Activated naive CD8-positive, alpha-beta T cell treated with anti-CD3 and anti-CD28 coated beads for 36 hours (primary cell): Measurements from ENCODE around the gene LUC7L3. TPM values are rescaled to one million over a fixed set of nuclear protein-coding genes. Genes with fewer than 3 reads are reported as not detected.

ENCODE experiments used
- DNase-seq: peaks from one replicate; pipeline ENCODE4 v3.0.0; 2021
- H3K27ac Mint-ChIP-seq: one replicate; pipeline ENCODE4 v1.8.0; 2022; ENCODE audit warnings: mild to moderate bottlenecking, moderate library complexity, mixed read lengths
- H3K27me3 Mint-ChIP-seq: one replicate; pipeline ENCODE4 v1.8.0; 2022; ENCODE audit warnings: mild to moderate bottlenecking, mixed read lengths
- H3K36me3 Mint-ChIP-seq: one replicate; pipeline ENCODE4 v1.8.0; 2021; ENCODE audit warnings: mild to moderate bottlenecking, mixed read lengths
- H3K4me1 Mint-ChIP-seq: one replicate; pipeline ENCODE4 v1.8.0; 2021; ENCODE audit warnings: mixed read lengths
- H3K4me3 Mint-ChIP-seq: one replicate; pipeline ENCODE4 v1.8.0; 2022; ENCODE audit warnings: mild to moderate bottlenecking, moderate library complexity, mixed read lengths
- H3K9me3 Mint-ChIP-seq: one replicate; pipeline ENCODE4 v1.8.0; 2022; ENCODE audit warnings: mixed read lengths
- total RNA-seq, 2 experiments: library from RNA; stranded (reverse); gene quantifications; one replicate each; pipeline ENCODE4 v1.2.3, GENCODE V29; 2021

Gene LUC7L3
- total RNA-seq, 2 experiments from 2014 or later: 108 to 116 TPM

- Mint-ChIP-seq H3K4me1 (peaks cover 4% of the 10 kb centered on the region), H3K27ac (no peak overlapping the region)
Observed at GRCh38 chr17:50683434-50684287, 35.7 kb upstream of the LUC7L3 start.

GRCh38 chr17:50684288-50684611, 35.2 kb upstream of the LUC7L3 start:
- Mint-ChIP-seq H3K36me3 (no peaks in the 10 kb centered on the region), H3K27me3 (peaks cover 14% of the 10 kb centered on the region), H3K9me3 (no peaks in the 10 kb centered on the region), H3K4me1 (peaks cover 4% of the 10 kb centered on the region), H3K4me3 (no peak overlapping the region), H3K27ac (no peak overlapping the region)
- no peak for DNase-seq

More at GRCh38 chr17:50683434-50684287, 35.7 kb upstream of the LUC7L3 start:
- no peaks in the 10 kb centered on the region for H3K9me3 Mint-ChIP-seq
- H3K4me3 Mint-ChIP-seq: no peak overlapping the region
- H3K27me3 Mint-ChIP-seq: peaks cover 14% of the 10 kb centered on the region
- H3K36me3 Mint-ChIP-seq: no peaks in the 10 kb centered on the region
- DNase-seq: no peak

- Mint-ChIP-seq H3K27me3 (peaks cover 14% of the 10 kb centered on the region), H3K4me3 (no peak overlapping the region), H3K9me3 (no peaks in the 10 kb centered on the region), H3K4me1 (peaks cover 4% of the 10 kb centered on the region), H3K27ac (no peak overlapping the region), H3K36me3 (no peaks in the 10 kb centered on the region)
- no peak for DNase-seq
Observed at GRCh38 chr17:50684612-50685333, 34.6 kb upstream of the LUC7L3 start.

GRCh38 chr17:50685334-50685665, 34.1 kb upstream of the LUC7L3 start:
- H3K9me3 Mint-ChIP-seq: no peaks in the 10 kb centered on the region
- no peak overlapping the region for H3K27ac Mint-ChIP-seq
- peaks cover 4% of the 10 kb centered on the region for H3K4me1 Mint-ChIP-seq
- no peak for DNase-seq
- no peaks in the 10 kb centered on the region for H3K36me3 Mint-ChIP-seq
- H3K4me3 Mint-ChIP-seq: no peak overlapping the region
- H3K27me3 Mint-ChIP-seq: peaks cover 14% of the 10 kb centered on the region

- Mint-ChIP-seq H3K9me3 (no peaks in the 10 kb centered on the region), H3K4me3 (no peak overlapping the region), H3K36me3 (no peaks in the 10 kb centered on the region), H3K4me1 (peaks cover 4% of the 10 kb centered on the region), H3K27ac (no peak overlapping the region), H3K27me3 (peaks cover 11% of the 10 kb centered on the region)
- DNase-seq: no peak
Observed at GRCh38 chr17:50685691-50686493, 33.5 kb upstream of the LUC7L3 start.

GRCh38 chr17:50686494-50687199, 32.8 kb upstream of the LUC7L3 start:
- DNase-seq: no peak
- Mint-ChIP-seq H3K27me3 (peaks cover 4% of the 10 kb centered on the region), H3K36me3 (no peaks in the 10 kb centered on the region), H3K27ac (no peak overlapping the region), H3K9me3 (no peaks in the 10 kb centered on the region), H3K4me1 (no peaks in the 10 kb centered on the region), H3K4me3 (no peak overlapping the region)

GRCh38 chr17:50687200-50688066, 32.0 kb upstream of the LUC7L3 start:
- H3K9me3 Mint-ChIP-seq: no peaks in the 10 kb centered on the region
- H3K27me3 Mint-ChIP-seq: peaks cover 3% of the 10 kb centered on the region
- H3K4me3 Mint-ChIP-seq: no peak overlapping the region
- H3K36me3 Mint-ChIP-seq: no peaks in the 10 kb centered on the region
- no peak overlapping the region for H3K27ac Mint-ChIP-seq
- H3K4me1 Mint-ChIP-seq: no peaks in the 10 kb centered on the region
- DNase-seq: no peak

- no peak for DNase-seq
- H3K4me1 Mint-ChIP-seq: no peaks in the 10 kb centered on the region
- no peaks in the 10 kb centered on the region for H3K36me3 Mint-ChIP-seq
- H3K4me3 Mint-ChIP-seq: no peak overlapping the region
- no peaks in the 10 kb centered on the region for H3K9me3 Mint-ChIP-seq
- H3K27me3 Mint-ChIP-seq: peaks cover 3% of the 10 kb centered on the region
- H3K27ac Mint-ChIP-seq: no peak overlapping the region
Observed at GRCh38 chr17:50688245-50688644, 31.2 kb upstream of the LUC7L3 start.

- Mint-ChIP-seq H3K4me1 (no peaks in the 10 kb centered on the region), H3K27me3 (peaks cover 2% of the 10 kb centered on the region), H3K27ac (no peak overlapping the region), H3K4me3 (no peak overlapping the region), H3K9me3 (no peaks in the 10 kb centered on the region), H3K36me3 (peaks cover under 1% of the 10 kb centered on the region)
- no peak for DNase-seq
Observed at GRCh38 chr17:50689251-50689650, 30.2 kb upstream of the LUC7L3 start.

- Mint-ChIP-seq H3K9me3 (no peaks in the 10 kb centered on the region), H3K4me3 (no peak overlapping the region), H3K36me3 (peaks cover 3% of the 10 kb centered on the region), H3K27me3 (no peaks in the 10 kb centered on the region), H3K4me1 (peaks cover 2% of the 10 kb centered on the region), H3K27ac (no peak overlapping the region)
- no peak for DNase-seq
Observed at GRCh38 chr17:50689956-50690886, 29.2 kb upstream of the LUC7L3 start.

GRCh38 chr17:50690887-50691549, 28.4 kb upstream of the LUC7L3 start:
- peaks cover 11% of the 10 kb centered on the region for H3K36me3 Mint-ChIP-seq
- H3K27ac Mint-ChIP-seq: no peak overlapping the region
- H3K4me1 Mint-ChIP-seq: peaks cover 6% of the 10 kb centered on the region

GRCh38 chr17:50691550-50692447, 27.6 kb upstream of the LUC7L3 start:
- Mint-ChIP-seq H3K4me3 (no peak overlapping the region), H3K9me3 (no peaks in the 10 kb centered on the region), H3K36me3 (peaks cover 14% of the 10 kb centered on the region), H3K4me1 (peaks cover 10% of the 10 kb centered on the region), H3K27me3 (no peaks in the 10 kb centered on the region), H3K27ac (no peak overlapping the region)
- DNase-seq: no peak

More at GRCh38 chr17:50690887-50691549, 28.4 kb upstream of the LUC7L3 start:
- DNase-seq: no peak
- Mint-ChIP-seq H3K4me3 (no peak overlapping the region), H3K9me3 (no peaks in the 10 kb centered on the region), H3K27me3 (no peaks in the 10 kb centered on the region)
